ENCODE data around the gene MCM3.

DNA sequence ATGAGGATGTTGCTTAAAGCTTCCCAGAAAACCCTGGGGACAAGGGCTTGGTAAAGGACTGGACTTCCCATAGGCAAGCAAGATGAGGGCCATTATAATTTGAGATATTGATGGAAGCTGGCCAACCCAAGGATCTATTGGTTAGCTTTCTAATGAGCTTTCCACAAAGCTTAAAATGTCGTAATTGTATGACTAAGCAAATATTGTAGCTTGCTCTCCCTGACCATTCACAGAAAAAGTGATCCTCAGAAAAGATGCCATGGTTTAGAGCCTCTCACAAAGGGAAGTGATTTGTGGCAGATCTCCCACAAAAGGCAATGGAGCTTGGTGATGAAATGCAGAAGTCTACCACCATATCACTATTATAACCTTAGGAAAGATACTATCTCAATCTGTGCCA lies 53.9 kb downstream of the MCM3 start:
- TF ChIP-seq POLR2A (IDR thresholded peaks at IDR 0.05; ENCODE audit: low read depth, low read length) (no peak), POLR2AphosphoS5 (IDR thresholded peaks at IDR 0.05; ENCODE audit: low read depth, low read length) (no peak), TAF1 (IDR thresholded peaks at IDR 0.05; ENCODE audit: low read depth, low read length) (no peak), SPI1 (IDR thresholded peaks at IDR 0.05; ENCODE audit: low read depth, low read length) (no peak)
